ENCODE data around the gene C2. TPM values are rescaled to one million over a fixed set of nuclear protein-coding genes. Genes with fewer than 3 reads are reported as not detected.

Gene C2
- total and polyA plus RNA-seq, 2 experiments from 2014 or later, result 1.4 to 2.1 TPM

DNA sequence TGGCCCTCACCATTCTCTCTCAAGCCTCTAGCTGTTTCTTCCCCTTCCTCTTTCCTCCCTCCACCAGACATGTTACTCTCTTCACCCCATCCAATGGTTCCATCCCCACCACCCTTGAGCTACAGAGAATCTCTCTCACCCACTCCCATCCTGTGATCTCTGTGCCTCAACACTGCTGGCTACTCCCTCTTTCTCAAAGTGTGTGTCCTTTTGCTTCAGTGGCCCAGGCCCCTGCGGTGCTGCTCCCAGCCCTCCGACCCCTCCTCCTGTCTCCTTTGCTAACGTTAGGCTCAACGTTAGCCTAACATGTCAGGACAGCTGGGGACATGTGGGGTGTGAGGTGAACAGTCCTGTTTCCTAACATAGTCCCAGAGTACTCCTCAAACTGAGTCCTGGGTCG is 25.4 kb downstream of the C2 start:
- Histone ChIP-seq H4K20me1 (ENCODE audit: insufficient read depth) (no peaks in the 10 kb centered on the region), H3K9me2 (ENCODE audit: insufficient read depth) (no peaks in the 10 kb centered on the region), H3K36me3 (ENCODE audit: low read depth) (peaks cover 33% of the 10 kb centered on the region), H3K27me3 (replicated peaks; ENCODE audit: insufficient read depth) (no peaks in the 10 kb centered on the region), H3K9ac (no peak overlapping the region), H3K4me3 (no peak overlapping the region), H3F3A (ENCODE audit: insufficient read depth) (peaks cover 25% of the 10 kb centered on the region; the same call in 1 of the 2 replicates), H3K4me2 (ENCODE audit: unreplicated experiment) (no peak overlapping the region), H3K27ac (no peak overlapping the region), H3K4me1 (ENCODE audit: insufficient read depth) (peaks cover 13% of the 10 kb centered on the region), H3K79me2 (ENCODE audit: insufficient read depth) (peaks cover 18% of the 10 kb centered on the region), H2AFZ (no peak overlapping the region), H3K9me3 (ENCODE audit: low read depth) (no peaks in the 10 kb centered on the region)
- no peak for DNase-seq
- in situ Hi-C loops (cut with MboI), result no loop called here
- 70 to 80% methylated on average over 5 of the region's 5 CpGs for WGBS, 2 experiments (ENCODE audit: low coverage in 1 of 2, low lambda C conversion rate in 2 of 2, missing lambda C conversion rate in 2 of 2)
- TF ChIP-seq EZH2phosphoT487 (IDR thresholded peaks at IDR 0.05; ENCODE audit: insufficient read depth, low read depth) (no peak), EZH2 (IDR thresholded peaks at IDR 0.05; ENCODE audit: insufficient read depth, poor library complexity, severe bottlenecking) (no peak)

GRCh38 chr6:31954511-31954910 is 27.0 kb downstream of the C2 start:
- no peaks in the 10 kb centered on the region for H3K27me3 ChIP-seq (replicated peaks; ENCODE audit: insufficient read depth)
- H2AFZ ChIP-seq, result no peak overlapping the region
- no peaks in the 10 kb centered on the region for H3K9me3 ChIP-seq (ENCODE audit: low read depth)
- in situ Hi-C loops (cut with MboI), result no loop called here
- H3K27ac ChIP-seq, result no peak overlapping the region
- H3K9me2 ChIP-seq (ENCODE audit: insufficient read depth), result no peaks in the 10 kb centered on the region
- peaks cover 33% of the 10 kb centered on the region for H3K36me3 ChIP-seq (ENCODE audit: low read depth)
- H3F3A ChIP-seq (ENCODE audit: insufficient read depth), result peaks cover 19% of the 10 kb centered on the region; the same call in 1 of the 2 replicates
- 95 to 98% methylated on average over 26 to 28 of the region's 28 CpGs for WGBS, 2 experiments (ENCODE audit: low coverage in 1 of 2, low lambda C conversion rate in 2 of 2, missing lambda C conversion rate in 2 of 2)
- H3K79me2 ChIP-seq (ENCODE audit: insufficient read depth), result peaks cover 32% of the 10 kb centered on the region
- H3K4me3 ChIP-seq, result no peak overlapping the region
- TF ChIP-seq EZH2 (IDR thresholded peaks at IDR 0.05; ENCODE audit: insufficient read depth, poor library complexity, severe bottlenecking) (no peak), EZH2phosphoT487 (IDR thresholded peaks at IDR 0.05; ENCODE audit: insufficient read depth, low read depth) (no peak)
- H3K4me2 ChIP-seq (ENCODE audit: unreplicated experiment), result no peak overlapping the region
- DNase-seq, result no peak
- no peaks in the 10 kb centered on the region for H4K20me1 ChIP-seq (ENCODE audit: insufficient read depth)
- H3K9ac ChIP-seq, result no peak overlapping the region
- peaks cover 10% of the 10 kb centered on the region for H3K4me1 ChIP-seq (ENCODE audit: insufficient read depth)

GRCh38 chr6:31956796-31957195 is 29.3 kb downstream of the C2 start:
- Histone ChIP-seq H3K9ac (peak overlapping the region; percentile 97; the same call in 1 of the 2 replicates), H3K79me2 (ENCODE audit: insufficient read depth) (peaks cover 53% of the 10 kb centered on the region), H2AFZ (no peak overlapping the region), H3K4me1 (ENCODE audit: insufficient read depth) (peaks cover 16% of the 10 kb centered on the region), H3K36me3 (ENCODE audit: low read depth) (peaks cover 31% of the 10 kb centered on the region), H3K27me3 (replicated peaks; ENCODE audit: insufficient read depth) (no peaks in the 10 kb centered on the region), H3F3A (ENCODE audit: insufficient read depth) (peaks cover 18% of the 10 kb centered on the region; the same call in 1 of the 2 replicates), H3K4me3 (no peak overlapping the region), H3K4me2 (ENCODE audit: unreplicated experiment) (no peak overlapping the region), H4K20me1 (ENCODE audit: insufficient read depth) (no peaks in the 10 kb centered on the region), H3K9me3 (ENCODE audit: low read depth) (no peaks in the 10 kb centered on the region), H3K27ac (no peak overlapping the region), H3K9me2 (ENCODE audit: insufficient read depth) (no peaks in the 10 kb centered on the region)
- in situ Hi-C loops (cut with MboI), result no loop called here
- WGBS, 2 experiments (ENCODE audit: low coverage in 1 of 2, low lambda C conversion rate in 2 of 2, missing lambda C conversion rate in 2 of 2), result 72 to 77% methylated on average over 3 of the region's 3 CpGs
- TF ChIP-seq EZH2phosphoT487 (IDR thresholded peaks at IDR 0.05; ENCODE audit: insufficient read depth, low read depth) (no peak), EZH2 (IDR thresholded peaks at IDR 0.05; ENCODE audit: insufficient read depth, poor library complexity, severe bottlenecking) (no peak)
- no peak for DNase-seq

- Histone ChIP-seq H3K27ac (peak overlapping the region; percentile 77), H3K4me2 (ENCODE audit: unreplicated experiment) (peak overlapping the region; percentile 90), H3K27me3 (replicated peaks; ENCODE audit: insufficient read depth) (no peaks in the 10 kb centered on the region), H4K20me1 (ENCODE audit: insufficient read depth) (no peaks in the 10 kb centered on the region), H3K4me1 (ENCODE audit: insufficient read depth) (peaks cover 16% of the 10 kb centered on the region), H3K9ac (peak overlapping the region; percentile 97), H3K79me2 (ENCODE audit: insufficient read depth) (peaks cover 58% of the 10 kb centered on the region), H2AFZ (peak overlapping the region; percentile 96), H3F3A (ENCODE audit: insufficient read depth) (peaks cover 15% of the 10 kb centered on the region; the same call in 1 of the 2 replicates), H3K36me3 (ENCODE audit: low read depth) (peaks cover 23% of the 10 kb centered on the region), H3K9me2 (ENCODE audit: insufficient read depth) (no peaks in the 10 kb centered on the region), H3K9me3 (ENCODE audit: low read depth) (no peaks in the 10 kb centered on the region), H3K4me3 (peak overlapping the region; percentile 99)
- 1 to 6% methylated on average over 11 of the region's 11 CpGs for WGBS, 2 experiments (ENCODE audit: low coverage in 1 of 2, low lambda C conversion rate in 2 of 2, missing lambda C conversion rate in 2 of 2)
- TF ChIP-seq EZH2phosphoT487 (IDR thresholded peaks at IDR 0.05; ENCODE audit: insufficient read depth, low read depth) (no peak), EZH2 (IDR thresholded peaks at IDR 0.05; ENCODE audit: insufficient read depth, poor library complexity, severe bottlenecking) (no peak)
- in situ Hi-C loops (cut with MboI), result no loop called here
- peak; percentile 44 for DNase-seq
These were observed 30.9 kb downstream of the C2 start for GRCh38 chr6:31958412-31958740.
